Measurements from ENCODE around the gene PDE6G. TPM values are rescaled to one million over a fixed set of nuclear protein-coding genes. Genes with fewer than 3 reads are reported as not detected.
"Not testable (repeated sequence)": the region's sequence is repeated elsewhere in the genome, so short reads cannot be mapped to it uniquely, and the experiment has no call there.

The PDE6G gene
- total RNA-seq, 2 experiments from 2014 or later = 2.5 to 4.3 TPM

GRCh38 chr17:81690549-81690948, 34.2 kb upstream of the PDE6G start:
- POLR2A ChIA-PET = interaction anchor here (1.5 kb wide), 1 partner anchor 12 kb away, joined by 4 read pairs; no protein-coding TSS in a partner anchor
- CTCF ChIA-PET = interaction anchor here (1.6 kb wide), 1 partner anchor 14 kb away, joined by 4 read pairs; no protein-coding TSS in a partner anchor

GRCh38 chr17:81690066-81690465, 33.7 kb upstream of the PDE6G start:
- ChIA-PET CTCF (interaction anchor here (1.6 kb wide), 1 partner anchor 14 kb away, joined by 4 read pairs; no protein-coding TSS in a partner anchor), POLR2A (interaction anchor here (1.5 kb wide), 1 partner anchor 12 kb away, joined by 4 read pairs; no protein-coding TSS in a partner anchor)

GRCh38 chr17:81688616-81689015, 32.3 kb upstream of the PDE6G start:
- POLR2A ChIA-PET = no interaction called here
- CTCF ChIA-PET = no interaction called here

- ChIA-PET CTCF (no interaction called here), POLR2A (interaction anchor here (0.6 kb wide), 1 partner anchor 36 kb away, joined by 3 read pairs; no protein-coding TSS in a partner anchor)
Observed at GRCh38 chr17:81687770-81688541, 31.6 kb upstream of the PDE6G start.

- ChIA-PET CTCF (no interaction called here), POLR2A (no interaction called here)
Observed at GRCh38 chr17:81686614-81687013, 30.3 kb upstream of the PDE6G start.

GRCh38 chr17:81685108-81685507, 28.8 kb upstream of the PDE6G start:
- ChIA-PET CTCF (interaction anchor here (1.1 to 5.3 kb wide), 4 partner anchors 11 to 18 kb away, joined by 3 to 26 read pairs (median 4); partner anchors contain the start of gene MRPL12), POLR2A (interaction anchor here (0.6 to 1.5 kb wide), 4 partner anchors 14 to 43 kb away, joined by 3 to 10 read pairs (median 4); no protein-coding TSS in a partner anchor)

- POLR2A ChIA-PET = interaction anchor here (0.6 to 1.8 kb wide), 6 partner anchors 9 to 43 kb away, joined by 3 to 13 read pairs (median 4); partner anchors contain the start of gene MRPL12
- CTCF ChIA-PET = interaction anchor here (0.9 to 5.3 kb wide), 6 partner anchors 9 to 19 kb away, joined by 3 to 26 read pairs (median 4); partner anchors contain the start of gene MRPL12
Observed at GRCh38 chr17:81684442-81684911, 28.1 kb upstream of the PDE6G start.

- POLR2A ChIA-PET = interaction anchor here (0.6 to 1.8 kb wide), 14 partner anchors 9 to 461 kb away, joined by 3 to 13 read pairs (median 4); partner anchors contain the start of genes CCDC137, CEP131 and MRPL12
- CTCF ChIA-PET = interaction anchor here (0.9 to 5.3 kb wide), 8 partner anchors 10 to 131 kb away, joined by 3 to 26 read pairs (median 4); partner anchors contain the start of genes FAAP100 and MRPL12
Observed at GRCh38 chr17:81683584-81684441, 27.5 kb upstream of the PDE6G start, which contains the start of the genes ARL16 and HGS. TSS of gene ARL16 (minus strand) at chr17:81683797. CDS start at chr17:81683753, 44 bp downstream. TSS of gene HGS (plus strand) at chr17:81684011. CDS start at chr17:81684067, 56 bp downstream.

GRCh38 chr17:81683208-81683583, 26.9 kb upstream of the PDE6G start:
- CTCF ChIA-PET = interaction anchor here (1.1 to 5.3 kb wide), 5 partner anchors 11 to 131 kb away, joined by 3 to 26 read pairs (median 5); partner anchors contain the start of genes FAAP100 and MRPL12
- POLR2A ChIA-PET = interaction anchor here (0.6 to 1.8 kb wide), 10 partner anchors 13 to 460 kb away, joined by 3 to 13 read pairs (median 5); partner anchors contain the start of genes CCDC137, CEP131 and MRPL12

- ChIA-PET CTCF (interaction anchor here (0.6 to 5.3 kb wide), 6 partner anchors 10 to 130 kb away, joined by 3 to 26 read pairs (median 4); partner anchors contain the start of genes FAAP100 and MRPL12), POLR2A (interaction anchor here (0.9 to 1.8 kb wide), 7 partner anchors 17 to 460 kb away, joined by 3 to 13 read pairs (median 5); partner anchors contain the start of genes CEP131 and MRPL12)
Observed at GRCh38 chr17:81682565-81683207, 26.3 kb upstream of the PDE6G start.

- POLR2A ChIA-PET = no interaction called here
- CTCF ChIA-PET = interaction anchor here (2.0 to 5.3 kb wide), 2 partner anchors 14 to 21 kb away, joined by 5 to 26 read pairs; partner anchors contain the start of gene MRPL12
Observed at GRCh38 chr17:81681672-81682071, 25.3 kb upstream of the PDE6G start.

GRCh38 chr17:81680150-81680549, 23.8 kb upstream of the PDE6G start:
- CTCF ChIA-PET = interaction anchor here (0.7 kb wide), 1 partner anchor 11 kb away, joined by 3 read pairs; no protein-coding TSS in a partner anchor

GRCh38 chr17:81676906-81677305, 20.6 kb upstream of the PDE6G start:
- CTCF ChIA-PET = no interaction called here
- POLR2A ChIA-PET = no interaction called here

More at GRCh38 chr17:81680150-81680549, 23.8 kb upstream of the PDE6G start:
- POLR2A ChIA-PET = no interaction called here

- CTCF ChIA-PET = interaction anchor here (0.8 to 1.4 kb wide), 4 partner anchors 11 to 27 kb away, joined by 3 to 4 read pairs (median 3); partner anchors contain the start of gene MRPL12
- POLR2A ChIA-PET = not testable (repeated sequence)
Observed at GRCh38 chr17:81675515-81676221, 19.3 kb upstream of the PDE6G start.

GRCh38 chr17:81673561-81674258, 17.4 kb upstream of the PDE6G start:
- CTCF ChIA-PET = interaction anchor here (1.1 kb wide), 1 partner anchor 11 kb away, joined by 3 read pairs; no protein-coding TSS in a partner anchor
- POLR2A ChIA-PET = interaction anchor here (0.6 kb wide), 1 partner anchor 153 kb away, joined by 8 read pairs; no protein-coding TSS in a partner anchor

GRCh38 chr17:81672954-81673353, 16.6 kb upstream of the PDE6G start:
- CTCF ChIA-PET = interaction anchor here (1.5 kb wide), 1 partner anchor 11 kb away, joined by 4 read pairs; the partner anchor contains the start of genes ARL16 and HGS
- POLR2A ChIA-PET = interaction anchor here (0.6 kb wide), 1 partner anchor 153 kb away, joined by 8 read pairs; no protein-coding TSS in a partner anchor
